Fibroblast of lung (primary cell): ENCODE measurements around the gene POMT1.

Experiments
- CTCF ChIP-seq, 2 donors: IDR thresholded peaks in 1 of 2; conservative IDR thresholded peaks in 1 of 2; 1 replicate in 1 of 2; 2 replicates in 1 of 2; pipeline ENCODE4 v1.5.1; 2011 to 2012; ENCODE audit warnings: low read length in 2 of 2, control low read depth in 1 of 2, inconsistent platforms in 1 of 2, low read depth in 1 of 2, mild to moderate bottlenecking in 1 of 2
- EZH2 ChIP-seq: IDR thresholded peaks from 2 replicates; pipeline ENCODE4 v1.5.1; 2012; ENCODE audit warnings: low read length, control low read depth, mild to moderate bottlenecking; ENCODE audit errors: missing control alignments

- TF ChIP-seq CTCF (conservative IDR thresholded peaks at IDR 0.05 in 1 of 2, IDR thresholded peaks at IDR 0.05 in 1 of 2; ENCODE audit: low read depth in 1 of 2, low read length in 2 of 2) = no peak
- no peak for TF ChIP-seq EZH2
Measured at GRCh38 chr9:131516100-131516499, 13.4 kb downstream of the POMT1 start.
